Memory B cell (primary cell): ENCODE data around the gene ISY1.
"Not testable (repeated sequence)": the region's sequence is repeated elsewhere in the genome, so short reads cannot be mapped to it uniquely, and the experiment has no call there.

Experiments
- ATAC-seq: fragments of 150-1000 bp; cut with Tn5 transposase; 2 replicates; pipeline ENCODE4 v1.10.0; 2021; ENCODE audit warnings: low read depth, mild to moderate bottlenecking, moderate library complexity
- DNase-seq, 2 donors: peaks; one replicate each; pipeline ENCODE4 v3.0.0; 2022; ENCODE audit warnings: low spot score in 2 of 2
- H3K27ac Mint-ChIP-seq: one replicate; pipeline ENCODE4 v1.8.0; 2022; ENCODE audit warnings: mild to moderate bottlenecking, moderate library complexity, mixed read lengths
- H3K27me3 Mint-ChIP-seq: one replicate; pipeline ENCODE4 v1.8.0; 2022; ENCODE audit warnings: mixed read lengths
- H3K36me3 Mint-ChIP-seq: one replicate; pipeline ENCODE4 v1.8.0; 2022; ENCODE audit warnings: mild to moderate bottlenecking, mixed read lengths
- H3K4me1 Mint-ChIP-seq: one replicate; pipeline ENCODE4 v1.8.0; 2022; ENCODE audit warnings: mixed read lengths
- H3K4me3 Mint-ChIP-seq: one replicate; pipeline ENCODE4 v1.8.0; 2022; ENCODE audit warnings: mild to moderate bottlenecking, moderate library complexity, mixed read lengths
- H3K9me3 Mint-ChIP-seq: one replicate; pipeline ENCODE4 v1.8.0; 2022; ENCODE audit warnings: mixed read lengths

Gene ISY1

DNA sequence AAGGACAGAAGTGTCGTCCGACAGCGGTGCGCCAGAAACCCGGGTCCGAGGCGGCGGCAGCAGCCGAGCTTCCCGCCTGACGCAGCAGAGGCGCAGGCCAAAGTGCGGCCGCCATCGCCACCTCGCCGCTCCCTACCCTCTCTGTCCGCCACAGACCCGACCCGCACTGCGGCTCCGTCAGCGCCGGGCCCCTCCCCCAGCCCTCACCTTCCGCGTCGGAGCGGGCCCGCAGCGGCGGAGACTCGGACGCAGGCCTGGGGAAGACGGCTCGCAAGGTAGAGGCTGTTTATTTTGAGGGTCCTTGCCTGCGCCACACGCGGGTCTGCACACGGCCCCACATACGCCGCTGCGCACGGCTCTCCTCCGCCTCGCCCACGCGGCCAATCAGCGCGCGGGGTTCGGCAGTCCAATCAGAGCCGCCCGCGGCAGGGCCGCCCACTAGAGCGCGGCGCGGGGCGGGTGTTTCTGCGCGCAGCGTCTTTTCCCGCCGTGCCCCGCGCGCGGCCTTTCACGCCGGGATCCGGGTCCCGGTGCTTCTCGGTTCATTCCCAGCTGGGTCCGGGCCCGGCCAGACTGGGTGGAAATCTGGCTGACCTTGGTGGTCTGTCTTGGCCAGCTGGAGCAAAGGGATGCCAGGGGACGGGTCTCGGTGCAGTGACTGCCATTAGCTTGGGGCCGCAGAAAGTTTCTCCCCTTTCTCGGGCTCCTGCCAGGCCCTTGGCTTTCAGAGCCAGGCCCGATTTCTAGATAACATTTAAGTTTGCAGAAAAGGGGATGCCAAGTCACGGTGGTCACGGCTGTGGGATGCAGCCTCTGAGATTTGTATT is 22.9 kb upstream of the ISY1 start, which contains the start of gene CNBP:
CNBP (minus strand) TSS at position 328 of the 827 bp plus-strand sequence. CDS start 12,139 bp downstream, outside the sequence.
- Mint-ChIP-seq H3K9me3 (no peaks in the 10 kb centered on the region), H3K36me3 (peaks cover 9% of the 10 kb centered on the region)

DNA sequence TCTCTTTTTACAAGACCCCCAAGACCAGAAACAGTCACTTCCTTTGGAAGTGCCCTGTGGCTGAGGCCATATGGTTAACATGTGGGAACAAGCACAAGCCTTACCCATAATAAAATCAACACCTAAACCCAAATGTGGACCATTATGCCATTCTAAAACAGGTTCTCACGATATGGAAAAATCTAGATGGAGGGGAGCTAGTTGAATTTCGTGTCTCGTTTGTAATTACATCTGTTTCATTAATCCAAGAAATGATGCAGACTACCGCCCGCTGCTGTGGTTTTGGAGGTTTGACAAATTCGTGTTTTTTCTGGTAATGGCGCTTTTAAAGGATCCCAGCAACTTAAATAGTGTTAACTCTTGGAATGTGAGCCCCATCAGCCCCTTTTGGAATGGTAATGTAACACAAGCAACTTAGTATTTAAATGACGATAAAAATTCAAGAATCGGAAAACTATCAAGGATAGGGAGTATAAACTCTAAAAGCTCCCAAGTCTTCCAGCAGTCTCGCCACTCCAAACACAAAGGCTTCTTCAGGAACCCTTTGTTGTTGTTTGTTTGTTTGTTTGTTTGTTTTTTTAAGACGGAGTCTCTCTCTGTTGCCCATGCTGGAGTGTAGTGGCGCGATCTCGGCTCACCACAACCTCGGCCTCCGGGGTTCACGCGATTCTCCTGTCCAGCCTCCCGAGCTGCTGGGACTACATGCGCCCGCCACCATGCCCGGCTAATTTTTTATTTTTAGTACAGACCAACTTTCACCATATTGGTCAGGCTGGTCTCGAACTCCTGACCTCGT is 21.7 kb upstream of the ISY1 start:
- Mint-ChIP-seq H3K9me3 (no peaks in the 10 kb centered on the region), H3K36me3 (peaks cover 9% of the 10 kb centered on the region), H3K27me3 (no peaks in the 10 kb centered on the region), H3K4me1 (peaks cover 20% of the 10 kb centered on the region), H3K27ac (peak overlapping the region; percentile 100), H3K4me3 (peak overlapping the region; percentile 100)
- ATAC-seq: no peak
- DNase-seq: no peak

More for the DNA sequence above, 22.9 kb upstream of the ISY1 start, which contains the start of gene CNBP:
- H3K27ac Mint-ChIP-seq: peak within 1 kb of the TSS; percentile 100
- peak; percentile 91 to 94 for DNase-seq
- peaks cover 23% of the 10 kb centered on the region for H3K4me1 Mint-ChIP-seq
- H3K4me3 Mint-ChIP-seq: peak within 1 kb of the TSS; percentile 100
- no peaks in the 10 kb centered on the region for H3K27me3 Mint-ChIP-seq
- peak; percentile 96 for ATAC-seq

DNA sequence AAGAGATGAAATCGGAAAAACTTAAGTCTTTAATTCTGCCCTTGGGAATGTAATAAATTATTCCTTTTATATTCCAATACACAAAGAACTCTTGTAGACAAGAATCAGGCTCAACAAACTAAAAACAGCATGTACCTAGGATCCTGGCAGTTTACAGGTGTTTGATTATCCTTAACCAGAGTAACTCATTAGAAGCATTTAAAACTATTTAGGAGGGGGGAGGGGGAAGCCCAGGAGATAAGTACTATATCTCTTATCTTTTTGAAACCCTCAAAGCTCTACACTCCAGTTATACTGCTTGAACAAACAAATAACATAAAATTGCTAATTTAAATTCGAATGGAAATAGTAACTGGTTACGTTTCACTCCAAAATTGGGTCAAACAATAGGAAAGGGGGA is 21.0 kb upstream of the ISY1 start:
- no peaks in the 10 kb centered on the region for H3K9me3 Mint-ChIP-seq
- peaks cover 27% of the 10 kb centered on the region for H3K4me1 Mint-ChIP-seq
- ATAC-seq (no peak), DNase-seq (no peak)
- H3K27me3 Mint-ChIP-seq: no peaks in the 10 kb centered on the region
- peaks cover 9% of the 10 kb centered on the region for H3K36me3 Mint-ChIP-seq
- H3K27ac Mint-ChIP-seq: peak overlapping the region; percentile 100
- peak overlapping the region; percentile 100 for H3K4me3 Mint-ChIP-seq

- peaks cover 36% of the 10 kb centered on the region for H3K4me1 Mint-ChIP-seq
- no peak for DNase-seq
- H3K9me3 Mint-ChIP-seq: no peaks in the 10 kb centered on the region
- peak overlapping the region; percentile 67 for H3K4me3 Mint-ChIP-seq
- no peaks in the 10 kb centered on the region for H3K27me3 Mint-ChIP-seq
- ATAC-seq: no peak
- H3K36me3 Mint-ChIP-seq: peaks cover 10% of the 10 kb centered on the region
- peak overlapping the region; percentile 100 for H3K27ac Mint-ChIP-seq
Observed at GRCh38 chr3:129180461-129180860, 19.6 kb upstream of the ISY1 start.

- peaks cover 40% of the 10 kb centered on the region for H3K4me1 Mint-ChIP-seq
- ATAC-seq: no peak
- peak overlapping the region; percentile 58 for H3K27ac Mint-ChIP-seq
- no peaks in the 10 kb centered on the region for H3K27me3 Mint-ChIP-seq
- DNase-seq: no peak
- no peak overlapping the region for H3K4me3 Mint-ChIP-seq
- H3K9me3 Mint-ChIP-seq: no peaks in the 10 kb centered on the region
- H3K36me3 Mint-ChIP-seq: peaks cover 8% of the 10 kb centered on the region
Observed at GRCh38 chr3:129176051-129176450, 15.2 kb upstream of the ISY1 start.

- Mint-ChIP-seq H3K9me3 (no peaks in the 10 kb centered on the region), H3K27ac (peak overlapping the region; percentile 41), H3K4me3 (no peak overlapping the region), H3K36me3 (peaks cover 12% of the 10 kb centered on the region), H3K27me3 (no peaks in the 10 kb centered on the region), H3K4me1 (peaks cover 30% of the 10 kb centered on the region)
- ATAC-seq (no peak), DNase-seq (no peak)
Observed at GRCh38 chr3:129173725-129174124, 12.9 kb upstream of the ISY1 start.

- H3K27ac Mint-ChIP-seq: peak overlapping the region; percentile 53
- no peak overlapping the region for H3K4me3 Mint-ChIP-seq
- H3K36me3 Mint-ChIP-seq: peaks cover 12% of the 10 kb centered on the region
- H3K27me3 Mint-ChIP-seq: no peaks in the 10 kb centered on the region
- H3K4me1 Mint-ChIP-seq: peaks cover 30% of the 10 kb centered on the region
- ATAC-seq: no peak
- no peaks in the 10 kb centered on the region for H3K9me3 Mint-ChIP-seq
- no peak for DNase-seq
Observed at GRCh38 chr3:129173206-129173605, 12.3 kb upstream of the ISY1 start.

GRCh38 chr3:129166579-129167332 is 5.9 kb upstream of the ISY1 start:
- Mint-ChIP-seq H3K4me1 (peaks cover 10% of the 10 kb centered on the region), H3K27me3 (no peaks in the 10 kb centered on the region), H3K27ac (no peak overlapping the region), H3K9me3 (no peaks in the 10 kb centered on the region), H3K36me3 (peaks cover 15% of the 10 kb centered on the region), H3K4me3 (no peak overlapping the region)
- no peak for ATAC-seq
- DNase-seq: no peak

DNA sequence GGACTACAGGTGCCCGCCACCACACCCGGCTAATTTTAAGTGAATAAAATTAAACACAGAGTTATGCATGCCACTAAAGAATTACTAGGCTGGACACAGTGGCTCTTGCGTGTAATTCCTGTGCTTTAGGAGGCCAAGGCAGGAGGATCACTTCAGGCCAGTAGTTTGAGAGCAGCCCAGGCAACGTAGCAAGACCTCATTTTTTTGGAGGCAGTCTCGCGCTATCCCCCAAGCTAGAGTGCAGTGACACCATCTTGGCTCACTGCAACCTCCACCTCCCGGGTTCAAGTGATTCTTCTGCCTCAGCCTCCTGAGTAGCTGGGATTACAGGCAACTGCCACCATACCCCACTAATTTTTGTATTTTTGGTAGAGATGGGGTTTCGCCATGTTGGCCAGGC is 4.7 kb upstream of the ISY1 start:
- not testable (repeated sequence) for H3K27ac Mint-ChIP-seq, H3K27me3 Mint-ChIP-seq, H3K9me3 Mint-ChIP-seq, H3K4me3 Mint-ChIP-seq, H3K4me1 Mint-ChIP-seq, ATAC-seq, DNase-seq
- H3K36me3 Mint-ChIP-seq: peaks cover 10% of the 10 kb centered on the region

GRCh38 chr3:129164500-129164899 is 3.6 kb upstream of the ISY1 start:
- H3K27ac Mint-ChIP-seq: peak overlapping the region; percentile 33

DNA sequence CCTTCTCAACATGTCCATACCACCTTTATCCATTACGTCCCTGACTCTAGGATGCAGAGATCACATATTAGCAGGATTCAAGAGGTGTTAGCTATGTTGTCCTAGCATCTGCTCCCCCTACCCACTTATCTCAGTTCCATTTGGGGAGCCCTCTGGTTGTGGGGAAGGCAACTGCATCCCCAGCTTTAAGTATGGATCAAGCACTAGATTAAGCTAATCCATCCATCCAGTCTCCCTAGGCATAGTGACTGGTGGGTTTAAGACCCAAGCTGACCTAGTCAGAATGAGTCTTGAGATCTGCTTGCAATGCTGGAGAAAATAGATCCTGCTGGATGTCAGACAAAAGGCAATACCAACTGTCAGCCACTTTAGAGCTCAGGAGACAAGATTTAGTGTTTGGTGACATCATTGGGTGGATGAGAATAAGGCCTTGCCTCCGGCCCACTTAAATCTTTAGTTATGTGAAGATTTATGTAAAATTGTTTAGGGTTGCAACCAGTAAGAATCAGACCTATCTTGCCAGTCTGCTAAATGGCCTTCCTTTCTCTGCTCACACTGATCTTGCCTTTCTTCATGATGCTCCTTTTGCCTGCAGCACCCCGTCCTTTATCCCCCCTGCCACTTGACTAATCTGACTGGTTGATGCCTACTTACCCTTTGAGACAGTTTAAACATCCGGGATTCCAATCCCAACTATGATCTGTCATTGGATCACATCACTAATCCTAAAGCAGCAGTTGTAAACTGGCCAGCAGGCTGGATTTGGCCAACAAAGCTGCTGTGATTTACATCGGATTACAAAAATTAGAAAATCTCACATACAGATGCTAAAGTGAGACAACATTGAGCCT is 2.1 kb upstream of the ISY1 start:
- DNase-seq (no peak), ATAC-seq (no peak)
- no peaks in the 10 kb centered on the region for H3K9me3 Mint-ChIP-seq
- H3K4me3 Mint-ChIP-seq: peak overlapping the region; percentile 17
- peaks cover 10% of the 10 kb centered on the region for H3K36me3 Mint-ChIP-seq
- peaks cover 23% of the 10 kb centered on the region for H3K4me1 Mint-ChIP-seq
- H3K27me3 Mint-ChIP-seq: no peaks in the 10 kb centered on the region
- H3K27ac Mint-ChIP-seq: no peak overlapping the region

More at GRCh38 chr3:129164500-129164899, 3.6 kb upstream of the ISY1 start:
- Mint-ChIP-seq H3K4me3 (no peak overlapping the region), H3K9me3 (no peaks in the 10 kb centered on the region), H3K27me3 (no peaks in the 10 kb centered on the region), H3K36me3 (peaks cover 10% of the 10 kb centered on the region), H3K4me1 (peaks cover 16% of the 10 kb centered on the region)
- ATAC-seq (no peak), DNase-seq (no peak)

DNA sequence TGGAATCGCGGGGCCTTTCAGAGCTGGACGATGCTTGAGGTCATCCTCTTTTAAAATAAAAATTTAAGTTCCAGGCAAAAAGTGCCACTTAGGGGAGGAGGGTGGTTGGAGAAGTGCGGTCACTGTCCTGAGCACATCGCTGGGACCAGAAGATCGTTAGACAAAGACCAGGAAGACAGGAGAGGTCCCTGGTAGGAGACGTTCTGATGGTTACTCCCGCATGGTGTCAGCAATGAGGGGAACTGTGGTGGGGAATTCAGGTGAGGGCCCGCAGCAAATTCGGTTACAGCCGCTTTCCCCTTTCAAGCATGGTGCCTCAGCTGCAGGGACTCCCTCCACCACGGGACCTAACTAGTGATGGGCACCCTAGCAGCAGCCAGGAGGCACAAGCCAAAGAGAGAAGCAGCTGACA is 1.0 kb upstream of the ISY1 start:
- H3K27me3 Mint-ChIP-seq: no peaks in the 10 kb centered on the region
- peak in 1 of 2 donors; percentile 30 for DNase-seq
- peak; percentile 11 for ATAC-seq
- H3K4me1 Mint-ChIP-seq: peaks cover 23% of the 10 kb centered on the region
- peaks cover 10% of the 10 kb centered on the region for H3K36me3 Mint-ChIP-seq
- peak overlapping the region; percentile 99 for H3K27ac Mint-ChIP-seq
- H3K9me3 Mint-ChIP-seq: no peaks in the 10 kb centered on the region
- peak overlapping the region; percentile 97 for H3K4me3 Mint-ChIP-seq

- Mint-ChIP-seq H3K9me3 (no peaks in the 10 kb centered on the region), H3K27ac (no peak overlapping the region), H3K4me3 (no peak overlapping the region), H3K36me3 (peaks cover 20% of the 10 kb centered on the region), H3K4me1 (no peaks in the 10 kb centered on the region), H3K27me3 (no peaks in the 10 kb centered on the region)
- DNase-seq (no peak), ATAC-seq (no peak)
Observed at GRCh38 chr3:129144786-129145185, 16.1 kb downstream of the ISY1 start.
